ENCODE results near the gene NRDC. TPM values are rescaled to one million over a fixed set of nuclear protein-coding genes. Genes with fewer than 3 reads are reported as not detected.

NRDC gene
- total RNA-seq, 1 experiment from 2014 or later, result 182 TPM

- CTCF ChIA-PET, result interaction anchor here (1.2 kb wide), 1 partner anchor 23 kb away, joined by 3 read pairs; no protein-coding TSS in a partner anchor
Measured at GRCh38 chr1:51791888-51792287, 86.6 kb downstream of the NRDC start.

DNA sequence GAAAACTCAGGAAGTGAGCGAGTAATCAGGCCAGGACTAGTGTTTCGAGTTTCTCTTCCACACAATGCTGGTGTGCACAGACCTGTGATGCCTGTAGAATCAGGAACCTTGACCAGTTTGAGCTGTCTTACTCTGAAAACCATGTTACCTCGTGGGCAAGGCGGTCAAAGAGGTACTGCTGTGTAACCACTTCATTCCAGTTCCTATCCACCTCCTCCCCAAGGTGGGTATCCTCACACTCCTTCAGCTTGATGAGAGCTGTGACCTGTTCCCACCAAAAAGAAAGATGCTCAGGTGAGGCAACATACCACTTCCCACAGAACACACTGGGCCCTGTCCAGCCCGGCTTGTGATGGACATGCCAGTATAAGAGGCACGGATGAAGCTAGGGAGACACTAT is 88.1 kb downstream of the NRDC start:
- Histone ChIP-seq H3K36me3 (ENCODE audit: control insufficient read depth in 1 of 2, insufficient read depth in 2 of 2, low read length in 2 of 2) (peaks cover 47 to 58% of the 10 kb centered on the region in 2 experiments; a peak in 3 of 4 replicates), H3K27ac (ENCODE audit: low read depth, low read length) (no peak overlapping the region), H3K79me2 (ENCODE audit: insufficient read depth, low read length) (no peaks in the 10 kb centered on the region), H3K9me3 (ENCODE audit: control insufficient read depth in 1 of 2, insufficient read depth in 1 of 2, low read depth in 1 of 2, low read length in 2 of 2) (no peaks in the 10 kb centered on the region), H3K4me1 (ENCODE audit: control insufficient read depth in 1 of 2, insufficient read depth in 2 of 2, low read length in 2 of 2) (no peaks in the 10 kb centered on the region), H3K27me3 (ENCODE audit: insufficient read depth, low read length) (no peaks in the 10 kb centered on the region), H3K4me2 (ENCODE audit: low read length) (no peak overlapping the region), H3K9me2 (ENCODE audit: insufficient read depth) (no peaks in the 10 kb centered on the region), H2AFZ (ENCODE audit: low read depth, low read length, poor library complexity, severe bottlenecking) (no peak overlapping the region), H3K9ac (ENCODE audit: low read length) (no peak overlapping the region), H3K4me3 (replicated peaks in 1 of 2; ENCODE audit: low read depth in 1 of 2, low read length in 2 of 2) (no peak overlapping the region), H4K20me1 (ENCODE audit: insufficient read depth) (peaks cover 3% of the 10 kb centered on the region; the same call in 1 of the 2 replicates)
- DNase-seq (ENCODE audit: low read depth, low spot score) (no peak), ATAC-seq (no peak)
- TF ChIP-seq EGR1 (IDR thresholded peaks at IDR 0.05; ENCODE audit: low read depth), result no peak
- no peak for TF ChIP-seq ELF1 (IDR thresholded peaks at IDR 0.05; ENCODE audit: borderline replicate concordance, low read depth)
- TF ChIP-seq CTCF (IDR thresholded peaks at IDR 0.05 in 2 of 3, conservative IDR thresholded peaks at IDR 0.05 in 1 of 3; ENCODE audit: borderline replicate concordance in 1 of 3, insufficient read depth in 1 of 3, low read depth in 2 of 3, low read length in 2 of 3), result no peak
- TF ChIP-seq CEBPB (IDR thresholded peaks at IDR 0.05; ENCODE audit: low read depth), result no peak
- TF ChIP-seq SIN3A (IDR thresholded peaks at IDR 0.05; ENCODE audit: low read depth), result no peak
- TF ChIP-seq ATF3 (IDR thresholded peaks at IDR 0.05), result no peak
- no peak for TF ChIP-seq ZNF274 (IDR thresholded peaks at IDR 0.05; ENCODE audit: low read depth, low read length)
- TF ChIP-seq SRF (IDR thresholded peaks at IDR 0.05; ENCODE audit: low read depth), result no peak
- TF ChIP-seq, protein P1, sequence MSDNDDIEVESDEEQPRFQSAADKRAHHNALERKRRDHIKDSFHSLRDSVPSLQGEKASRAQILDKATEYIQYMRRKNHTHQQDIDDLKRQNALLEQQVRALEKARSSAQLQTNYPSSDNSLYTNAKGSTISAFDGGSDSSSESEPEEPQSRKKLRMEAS (IDR thresholded peaks at IDR 0.05), result no peak
- TF ChIP-seq CBX3 (IDR thresholded peaks at IDR 0.05; ENCODE audit: low read depth), result no peak
- TF ChIP-seq EZH2 (IDR thresholded peaks at IDR 0.05), result no peak
- BruUV-seq (replicated peaks), result no TSS peak
- RAD21 ChIA-PET (ENCODE audit: low non-redundant PET in 1 of 2, low total read pairs in 2 of 2, uncharacterized antibody in 2 of 2, unreplicated experiment in 2 of 2), result no interaction called here
- POLR2A ChIA-PET, result no interaction called here
- intact Hi-C loops (cut with micrococcal nuclease), result no loop called here
- CTCF ChIA-PET, result no interaction called here

More at GRCh38 chr1:51791888-51792287, 86.6 kb downstream of the NRDC start:
- ChIA-PET POLR2A (no interaction called here), RAD21 (ENCODE audit: low non-redundant PET in 1 of 2, low total read pairs in 2 of 2, uncharacterized antibody in 2 of 2, unreplicated experiment in 2 of 2) (no interaction called here)
- TF ChIP-seq POLR2AphosphoS5 (IDR thresholded peaks at IDR 0.05; ENCODE audit: low read depth, low read length) (0 out of 2 replicates have a peak, but pooled peaks have one; percentile 26), ZNF274 (IDR thresholded peaks at IDR 0.05; ENCODE audit: low read depth, low read length) (no peak), ELF1 (IDR thresholded peaks at IDR 0.05; ENCODE audit: borderline replicate concordance, low read depth) (no peak), EGR1 (IDR thresholded peaks at IDR 0.05; ENCODE audit: low read depth) (no peak), JUND (IDR thresholded peaks at IDR 0.05) (no peak), POLR2A (IDR thresholded peaks at IDR 0.05; ENCODE audit: borderline replicate concordance, extremely low read depth, insufficient read depth, insufficient read length) (no peak)
- H3K9ac ChIP-seq (ENCODE audit: low read length), result no peak overlapping the region
- no peak overlapping the region for H3K27ac ChIP-seq (ENCODE audit: low read depth, low read length)
- BruUV-seq (replicated peaks), result no TSS peak
- intact Hi-C loops (cut with micrococcal nuclease), result no loop called here
- peaks cover 3% of the 10 kb centered on the region; the same call in 1 of the 2 replicates for H4K20me1 ChIP-seq (ENCODE audit: insufficient read depth)
- no peaks in the 10 kb centered on the region for H3K9me2 ChIP-seq (ENCODE audit: insufficient read depth)
- no peaks in the 10 kb centered on the region for H3K79me2 ChIP-seq (ENCODE audit: insufficient read depth, low read length)
- no peak overlapping the region for H2AFZ ChIP-seq (ENCODE audit: low read depth, low read length, poor library complexity, severe bottlenecking)
- no peaks in the 10 kb centered on the region for H3K27me3 ChIP-seq (ENCODE audit: insufficient read depth, low read length)
- DNase-seq (ENCODE audit: low read depth, low spot score) (no peak), ATAC-seq (no peak)
- H3K4me2 ChIP-seq (ENCODE audit: low read length), result no peak overlapping the region
- no peaks in the 10 kb centered on the region for H3K4me1 ChIP-seq (ENCODE audit: control insufficient read depth in 1 of 2, insufficient read depth in 2 of 2, low read length in 2 of 2)
- H3K9me3 ChIP-seq (ENCODE audit: control insufficient read depth in 1 of 2, insufficient read depth in 1 of 2, low read depth in 1 of 2, low read length in 2 of 2), result no peaks in the 10 kb centered on the region
- peaks cover 47 to 58% of the 10 kb centered on the region in 2 experiments; a peak in 3 of 4 replicates for H3K36me3 ChIP-seq (ENCODE audit: control insufficient read depth in 1 of 2, insufficient read depth in 2 of 2, low read length in 2 of 2)
- no peak overlapping the region for H3K4me3 ChIP-seq (replicated peaks in 1 of 2; ENCODE audit: low read depth in 1 of 2, low read length in 2 of 2)
